Measurements from ENCODE around the gene SPATA16. TPM values are rescaled to one million over a fixed set of nuclear protein-coding genes. Genes with fewer than 3 reads are reported as not detected.
"Not testable (repeated sequence)": the region's sequence is repeated elsewhere in the genome, so short reads cannot be mapped to it uniquely, and the experiment has no call there.

Gene SPATA16
- total and polyA plus RNA-seq, 2 experiments from 2014 or later, result not detected

DNA sequence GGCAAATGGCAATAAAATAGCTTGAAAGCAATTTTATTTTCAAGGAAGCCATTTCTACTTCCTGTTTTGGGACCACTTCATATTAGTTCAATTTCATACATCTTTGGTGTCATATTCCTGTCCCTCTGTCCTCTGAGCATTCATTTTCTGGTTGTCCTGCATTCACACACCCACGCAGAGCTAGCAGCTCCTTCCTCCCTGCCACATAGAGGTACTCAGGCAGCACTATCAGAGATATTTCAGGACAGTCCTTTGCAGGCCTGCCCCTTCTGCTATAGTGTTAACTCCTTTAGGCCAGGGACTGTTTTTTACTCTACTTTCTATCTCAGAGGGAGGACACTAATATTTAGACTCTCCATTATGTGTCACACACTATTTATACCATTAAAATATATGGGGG lies 258.5 kb downstream of the SPATA16 start:
- Mint-ChIP-seq H3K36me3 (ENCODE audit: low read depth) (peaks cover 25% of the 10 kb centered on the region), H3K4me3 (no peak overlapping the region), H3K27ac (no peak overlapping the region), H3K4me1 (peaks cover 2% of the 10 kb centered on the region; the same call in 1 of the 3 replicates), H3K27me3 (ENCODE audit: insufficient read depth, low read depth, poor library complexity) (peaks cover 6% of the 10 kb centered on the region), H3K9me3 (peaks cover 30% of the 10 kb centered on the region)
- TF ChIP-seq ZNF331 (CRISPR knock-in tag; IDR thresholded peaks at IDR 0.05; ENCODE audit: low read depth), result no peak
- no peak for TF ChIP-seq JUNB (IDR thresholded peaks at IDR 0.05; ENCODE audit: unreplicated experiment)
- TF ChIP-seq NANOG (IDR thresholded peaks at IDR 0.05; ENCODE audit: borderline replicate concordance), result no peak
- TF ChIP-seq, protein P1, sequence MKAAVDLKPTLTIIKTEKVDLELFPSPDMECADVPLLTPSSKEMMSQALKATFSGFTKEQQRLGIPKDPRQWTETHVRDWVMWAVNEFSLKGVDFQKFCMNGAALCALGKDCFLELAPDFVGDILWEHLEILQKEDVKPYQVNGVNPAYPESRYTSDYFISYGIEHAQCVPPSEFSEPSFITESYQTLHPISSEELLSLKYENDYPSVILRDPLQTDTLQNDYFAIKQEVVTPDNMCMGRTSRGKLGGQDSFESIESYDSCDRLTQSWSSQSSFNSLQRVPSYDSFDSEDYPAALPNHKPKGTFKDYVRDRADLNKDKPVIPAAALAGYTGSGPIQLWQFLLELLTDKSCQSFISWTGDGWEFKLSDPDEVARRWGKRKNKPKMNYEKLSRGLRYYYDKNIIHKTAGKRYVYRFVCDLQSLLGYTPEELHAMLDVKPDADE (IDR thresholded peaks at IDR 0.05), result no peak
- no peak for TF ChIP-seq POLR2AphosphoS5 (IDR thresholded peaks at IDR 0.05; ENCODE audit: low read depth)
- TF ChIP-seq STAT1 (IDR thresholded peaks at IDR 0.05; ENCODE audit: unreplicated experiment), result no peak
- TF ChIP-seq, protein P2, sequence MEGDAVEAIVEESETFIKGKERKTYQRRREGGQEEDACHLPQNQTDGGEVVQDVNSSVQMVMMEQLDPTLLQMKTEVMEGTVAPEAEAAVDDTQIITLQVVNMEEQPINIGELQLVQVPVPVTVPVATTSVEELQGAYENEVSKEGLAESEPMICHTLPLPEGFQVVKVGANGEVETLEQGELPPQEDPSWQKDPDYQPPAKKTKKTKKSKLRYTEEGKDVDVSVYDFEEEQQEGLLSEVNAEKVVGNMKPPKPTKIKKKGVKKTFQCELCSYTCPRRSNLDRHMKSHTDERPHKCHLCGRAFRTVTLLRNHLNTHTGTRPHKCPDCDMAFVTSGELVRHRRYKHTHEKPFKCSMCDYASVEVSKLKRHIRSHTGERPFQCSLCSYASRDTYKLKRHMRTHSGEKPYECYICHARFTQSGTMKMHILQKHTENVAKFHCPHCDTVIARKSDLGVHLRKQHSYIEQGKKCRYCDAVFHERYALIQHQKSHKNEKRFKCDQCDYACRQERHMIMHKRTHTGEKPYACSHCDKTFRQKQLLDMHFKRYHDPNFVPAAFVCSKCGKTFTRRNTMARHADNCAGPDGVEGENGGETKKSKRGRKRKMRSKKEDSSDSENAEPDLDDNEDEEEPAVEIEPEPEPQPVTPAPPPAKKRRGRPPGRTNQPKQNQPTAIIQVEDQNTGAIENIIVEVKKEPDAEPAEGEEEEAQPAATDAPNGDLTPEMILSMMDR (conservative IDR thresholded peaks at IDR 0.05; ENCODE audit: low read depth in 2 of 2), result no peak
- H3K4me3 ChIP-seq, result no peak overlapping the region
- H3K27ac ChIP-seq (ENCODE audit: low read depth), result no peak overlapping the region
- no peaks in the 10 kb centered on the region for H4K20me1 ChIP-seq (replicated peaks; ENCODE audit: insufficient read depth)
- H3K79me2 ChIP-seq (replicated peaks; ENCODE audit: insufficient read depth), result no peaks in the 10 kb centered on the region
- no peak overlapping the region for H2AFZ ChIP-seq
- H3K9me2 ChIP-seq (ENCODE audit: insufficient read depth), result peaks cover 4% of the 10 kb centered on the region; the same call in 1 of the 2 replicates
- H3K27me3 ChIP-seq (ENCODE audit: insufficient read depth), result no peaks in the 10 kb centered on the region
- no peak for ATAC-seq
- no peak for DNase-seq (ENCODE audit: low spot score)
- H3F3A ChIP-seq (replicated peaks; ENCODE audit: low read depth), result no peaks in the 10 kb centered on the region
- peaks cover under 1% of the 10 kb centered on the region; the same call in 1 of the 2 replicates for H3K4me1 ChIP-seq (ENCODE audit: insufficient read depth)
- 0 out of 2 replicates have a peak, but pooled peaks cover 3% of the 10 kb centered on the region for H3K36me3 ChIP-seq (ENCODE audit: insufficient read depth)
- no peak overlapping the region for H3K4me2 ChIP-seq

DNA sequence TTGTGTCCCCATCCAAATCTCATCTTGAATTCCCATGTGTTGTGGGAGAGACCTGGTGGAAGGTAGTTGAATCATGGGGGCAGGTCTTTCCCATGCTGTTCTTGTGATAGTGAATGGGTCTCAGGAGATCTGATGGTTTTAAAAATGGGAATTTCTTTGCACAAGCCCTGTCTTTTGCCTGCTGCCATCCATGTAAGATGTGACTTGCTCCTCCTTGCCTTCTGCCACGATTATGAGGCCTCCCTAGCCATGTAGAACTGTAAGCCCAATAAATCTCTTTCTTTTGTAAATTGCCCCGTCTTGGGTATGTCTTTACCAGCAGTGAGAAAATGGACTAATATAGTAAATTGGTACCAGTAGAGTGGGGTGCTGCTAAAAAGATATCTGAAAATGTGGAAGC lies 261.7 kb downstream of the SPATA16 start:
- ATAC-seq; H3K27me3 Mint-ChIP-seq (ENCODE audit: insufficient read depth, low read depth, poor library complexity); H3K27ac Mint-ChIP-seq; DNase-seq (ENCODE audit: low spot score); H3K27me3 ChIP-seq (ENCODE audit: insufficient read depth); H2AFZ ChIP-seq; H3K79me2 ChIP-seq (replicated peaks; ENCODE audit: insufficient read depth); H3F3A ChIP-seq (replicated peaks; ENCODE audit: low read depth); H3K27ac ChIP-seq (ENCODE audit: low read depth); H3K4me2 ChIP-seq; H3K4me3 Mint-ChIP-seq; H3K36me3 ChIP-seq (ENCODE audit: insufficient read depth); H3K9me2 ChIP-seq (ENCODE audit: insufficient read depth); H3K4me3 ChIP-seq; H4K20me1 ChIP-seq (replicated peaks; ENCODE audit: insufficient read depth): not testable (repeated sequence)
- peaks cover 25% of the 10 kb centered on the region for H3K36me3 Mint-ChIP-seq (ENCODE audit: low read depth)
- H3K4me1 ChIP-seq (ENCODE audit: insufficient read depth), result peaks cover 31% of the 10 kb centered on the region
- peaks cover 30% of the 10 kb centered on the region for H3K9me3 Mint-ChIP-seq
- peaks cover 31% of the 10 kb centered on the region for H3K4me1 Mint-ChIP-seq

DNA sequence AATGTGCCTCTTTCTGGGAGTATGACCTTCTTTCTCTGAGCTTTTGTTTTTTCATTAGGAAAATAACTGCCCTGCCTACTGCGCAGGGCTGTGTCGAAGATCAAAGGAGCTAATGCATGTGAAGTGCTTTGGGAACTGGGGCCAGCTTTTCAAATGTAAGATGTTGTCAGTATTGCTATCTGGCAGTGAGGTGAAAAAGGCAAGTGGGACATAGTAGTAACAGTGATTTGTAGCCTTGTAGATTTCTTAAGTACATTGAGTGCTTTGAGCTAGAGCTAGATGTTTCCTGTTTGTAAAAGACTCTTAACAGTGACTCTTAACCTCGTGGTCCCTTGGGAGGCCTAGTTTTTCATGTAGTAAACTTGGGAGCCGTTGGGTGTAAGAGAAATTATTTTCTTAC lies 264.0 kb downstream of the SPATA16 start:
- ATAC-seq (peak; percentile 52; the same call in 1 of the 3 replicates), DNase-seq (ENCODE audit: low spot score) (peak; percentile 24)
- no peaks in the 10 kb centered on the region for H3K79me2 ChIP-seq (replicated peaks; ENCODE audit: insufficient read depth)
- no peak overlapping the region for H3K4me3 ChIP-seq
- 0 out of 2 replicates have a peak, but pooled peaks cover 3% of the 10 kb centered on the region for H3K36me3 ChIP-seq (ENCODE audit: insufficient read depth)
- H3K4me3 Mint-ChIP-seq, result no peak overlapping the region
- H3K9me3 Mint-ChIP-seq, result peaks cover 30% of the 10 kb centered on the region
- H3K9me2 ChIP-seq (ENCODE audit: insufficient read depth), result peaks cover 4% of the 10 kb centered on the region; the same call in 1 of the 2 replicates
- no peak overlapping the region for H3K27ac ChIP-seq (ENCODE audit: low read depth)
- peak overlapping the region; percentile 49 for H3K4me2 ChIP-seq
- no peak overlapping the region for H3K27ac Mint-ChIP-seq
- no peaks in the 10 kb centered on the region for H4K20me1 ChIP-seq (replicated peaks; ENCODE audit: insufficient read depth)
- H2AFZ ChIP-seq, result peak overlapping the region; percentile 69; the same call in 1 of the 2 replicates
- H3K4me1 ChIP-seq (ENCODE audit: insufficient read depth), result peaks cover 31% of the 10 kb centered on the region
- H3K27me3 Mint-ChIP-seq (ENCODE audit: insufficient read depth, low read depth, poor library complexity), result peaks cover 2% of the 10 kb centered on the region
- peaks cover 25% of the 10 kb centered on the region for H3K36me3 Mint-ChIP-seq (ENCODE audit: low read depth)
- no peaks in the 10 kb centered on the region for H3F3A ChIP-seq (replicated peaks; ENCODE audit: low read depth)
- H3K4me1 Mint-ChIP-seq, result peaks cover 33% of the 10 kb centered on the region
- no peaks in the 10 kb centered on the region for H3K27me3 ChIP-seq (ENCODE audit: insufficient read depth)
- TF ChIP-seq NANOG (IDR thresholded peaks at IDR 0.05; ENCODE audit: borderline replicate concordance) (no peak), POLR2AphosphoS5 (IDR thresholded peaks at IDR 0.05; ENCODE audit: low read depth) (no peak), ZNF331 (CRISPR knock-in tag; IDR thresholded peaks at IDR 0.05; ENCODE audit: low read depth) (no peak), EZH2phosphoT487 (IDR thresholded peaks at IDR 0.05; ENCODE audit: unreplicated experiment) (no peak), REST (IDR thresholded peaks at IDR 0.05; ENCODE audit: unreplicated experiment) (no peak)
- TF ChIP-seq, protein P2 (conservative IDR thresholded peaks at IDR 0.05; ENCODE audit: low read depth in 2 of 2), result no peak
